DMS153 (cell line): ENCODE measurements around the gene SNRNP40.

Experiments
- DNase-seq: peaks from one replicate; lab custom pipeline; 2025; lab: John Stamatoyannopoulos, UW

SNRNP40 gene

GRCh38 chr1:31230378-31230777 lies 66.2 kb downstream of the SNRNP40 start:
- DNase-seq, result no peak

DNA sequence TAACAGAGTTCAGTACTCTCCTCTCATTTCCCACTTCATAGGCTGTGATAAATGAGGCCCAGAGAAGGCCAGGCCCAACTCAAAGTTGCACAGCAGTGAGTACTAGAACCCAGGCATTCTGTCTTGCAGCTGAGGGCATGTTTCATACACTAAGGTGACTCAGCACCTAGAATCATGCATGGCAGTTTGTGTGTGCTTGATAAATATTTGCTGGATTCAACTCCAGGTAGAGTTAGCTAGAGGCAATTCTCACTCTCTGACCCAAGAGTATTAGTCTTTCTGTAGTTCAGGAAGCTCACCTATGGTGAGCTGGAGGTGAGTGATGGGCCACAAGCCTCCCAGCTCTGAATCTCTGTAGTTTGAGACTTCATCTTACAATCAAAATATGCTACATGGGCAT lies 67.6 kb downstream of the SNRNP40 start:
- DNase-seq, result no peak

DNA sequence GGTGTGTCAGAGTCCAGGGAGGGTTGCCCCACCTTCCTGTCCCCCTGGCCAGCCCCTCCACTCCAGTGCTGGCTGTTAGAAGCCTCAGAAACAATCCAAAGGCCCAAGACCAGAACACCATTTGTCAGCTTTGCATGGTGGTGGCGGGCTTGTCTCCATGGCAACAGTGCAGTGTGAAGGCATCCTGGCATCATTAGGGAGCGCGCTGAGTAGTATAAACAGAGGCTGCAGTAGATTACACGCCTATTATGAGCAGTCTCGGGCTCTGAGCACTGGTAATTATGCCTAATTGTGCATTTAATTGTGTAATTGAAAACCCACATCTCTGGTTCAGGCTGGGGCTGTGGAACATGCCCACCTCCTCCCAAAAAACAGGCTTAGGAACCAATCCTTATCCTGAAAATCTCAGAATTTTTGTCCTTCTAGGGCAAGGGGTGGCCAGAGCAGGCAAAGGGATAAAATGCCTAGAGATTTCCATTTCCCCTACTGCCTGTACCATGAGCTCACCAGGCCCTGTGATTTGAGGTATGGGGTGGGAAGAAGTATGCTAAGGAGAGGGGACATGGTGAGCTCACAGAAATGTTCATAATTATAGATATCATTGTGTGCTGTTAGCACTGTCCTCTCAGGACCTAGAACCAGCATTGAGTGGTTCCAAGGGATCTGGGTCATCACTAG lies 68.6 kb downstream of the SNRNP40 start:
- DNase-seq, result no peak

DNA sequence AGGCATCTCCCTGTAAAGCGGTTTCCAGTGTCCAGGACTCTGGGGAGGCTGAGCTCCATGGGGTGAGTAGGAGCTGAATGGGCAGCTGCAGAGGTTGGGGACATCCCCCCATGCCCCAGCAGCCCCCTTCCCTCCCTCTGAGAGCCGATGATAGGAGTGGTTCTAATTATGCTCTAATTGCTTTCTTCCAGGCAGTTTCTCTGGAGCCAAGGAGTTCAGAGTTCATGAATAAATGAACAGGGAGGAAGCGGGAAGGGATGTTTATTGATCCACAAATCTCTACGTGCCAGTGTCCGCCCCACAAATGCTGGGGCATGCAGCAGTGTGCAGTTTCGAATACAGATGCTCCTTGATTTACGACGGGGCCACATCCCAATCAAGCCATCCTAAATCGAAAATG lies 72.5 kb downstream of the SNRNP40 start:
- DNase-seq, result no peak

- no peak for DNase-seq
Measured at GRCh38 chr1:31222176-31222575, 74.4 kb downstream of the SNRNP40 start.

DNA sequence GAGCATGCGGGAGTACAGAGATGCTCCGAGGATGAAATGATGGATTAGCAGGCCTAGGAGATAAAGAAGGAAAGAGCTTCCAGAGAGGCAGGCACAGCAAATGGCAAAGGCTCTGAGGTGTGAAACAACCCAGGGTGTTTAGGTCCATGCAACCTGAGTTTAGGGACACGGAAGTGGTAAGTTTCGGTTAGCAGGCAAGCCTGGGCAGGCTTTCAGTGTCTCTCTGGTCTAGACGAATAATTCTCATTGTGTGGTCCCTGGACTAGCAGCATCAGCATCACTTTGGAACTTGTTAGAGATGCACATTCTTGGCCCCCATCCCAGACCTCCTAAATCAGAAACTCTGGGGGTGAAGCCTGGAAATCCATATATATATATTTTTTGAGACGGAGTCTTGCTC lies 75.5 kb downstream of the SNRNP40 start:
- DNase-seq, result no peak

DNA sequence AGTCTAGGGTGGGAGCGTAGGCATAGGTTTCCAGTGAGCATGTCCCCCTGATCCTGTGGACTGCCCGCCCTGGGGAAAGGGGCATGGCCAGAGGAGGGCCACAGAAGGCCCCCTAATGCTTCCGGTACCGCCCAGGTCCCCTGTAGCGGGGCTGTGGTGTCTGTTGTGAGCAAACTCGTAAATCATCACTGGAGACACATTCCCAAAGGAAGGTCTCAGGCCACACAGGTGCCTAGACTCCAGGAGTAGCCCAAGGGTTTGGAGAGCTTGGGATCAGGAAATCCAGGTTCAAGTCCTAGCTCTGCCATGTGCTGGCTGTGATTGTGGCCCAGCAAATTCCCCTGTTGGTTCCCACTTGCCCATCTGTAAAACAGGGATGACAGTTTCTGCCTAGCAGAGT lies 77.1 kb downstream of the SNRNP40 start:
- DNase-seq, result no peak

DNA sequence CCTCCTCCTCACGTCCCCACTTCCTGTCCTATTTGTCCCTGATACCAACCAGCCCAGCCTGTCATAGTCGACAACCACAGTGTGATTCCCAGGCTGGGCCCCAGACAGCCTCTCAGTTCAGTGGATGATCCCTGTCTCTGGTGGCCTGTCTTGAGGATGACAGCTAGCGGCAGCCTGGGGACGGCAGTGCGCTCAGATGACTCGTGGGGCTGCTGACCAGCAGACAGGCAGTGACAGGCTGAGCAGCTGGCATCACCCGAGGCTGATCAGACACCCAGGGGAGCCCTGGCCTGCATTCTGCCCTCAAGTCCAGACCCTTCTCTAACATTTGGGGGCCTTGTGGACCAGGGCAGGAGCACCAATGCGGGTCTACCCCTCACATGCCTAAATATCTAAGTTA lies 77.9 kb downstream of the SNRNP40 start:
- DNase-seq, result no peak

DNA sequence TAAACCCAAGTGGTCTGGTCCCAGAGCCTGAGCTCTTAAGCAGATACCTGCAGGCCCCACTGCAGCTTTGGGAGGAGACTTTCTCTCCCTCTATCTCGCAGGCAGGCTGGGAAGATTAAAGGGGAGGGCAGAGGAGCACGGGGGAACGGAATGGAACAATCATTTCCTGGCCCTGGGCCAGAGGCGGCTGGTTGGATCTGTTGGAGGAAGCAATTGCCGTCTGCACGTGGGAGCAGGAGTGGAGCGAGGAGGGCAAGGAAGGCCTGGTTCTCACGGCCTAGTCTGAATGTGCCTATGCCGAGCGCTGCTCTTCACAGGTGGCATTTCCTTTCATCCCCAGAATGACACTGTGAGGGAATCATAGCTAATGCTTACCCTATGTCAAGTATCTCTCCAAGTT lies 80.6 kb downstream of the SNRNP40 start:
- DNase-seq, result peak; percentile 96

DNA sequence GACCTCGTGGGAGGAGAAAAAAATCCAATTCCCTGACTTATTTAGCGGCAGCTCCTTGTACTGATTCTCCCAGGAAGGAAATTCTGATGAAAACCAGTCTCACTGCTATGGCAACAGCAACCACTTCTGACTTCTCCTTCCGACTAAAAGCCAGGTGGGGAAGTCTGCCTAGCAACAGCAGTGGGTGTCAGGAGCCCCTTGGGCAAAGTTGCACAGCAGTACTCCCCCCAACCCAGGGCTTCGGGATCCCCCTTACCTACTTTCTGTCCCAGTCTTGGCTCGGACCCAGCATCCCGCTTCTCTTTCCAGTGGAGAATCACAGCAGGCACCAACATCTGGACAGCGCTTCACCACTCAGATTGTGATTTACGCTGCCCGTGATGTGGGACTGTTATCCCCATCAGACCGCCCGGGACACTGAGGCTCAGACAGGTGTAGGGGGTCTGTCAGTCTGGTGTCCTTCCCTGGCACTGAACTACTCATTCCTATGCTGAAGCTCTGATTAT lies 81.5 kb downstream of the SNRNP40 start:
- no peak for DNase-seq

- DNase-seq, result no peak
Measured at GRCh38 chr1:31214316-31215064, 82.1 kb downstream of the SNRNP40 start.
